Endothelial cell of umbilical vein (primary cell): Measurements from ENCODE around the gene DRD4. TPM values are rescaled to one million over a fixed set of nuclear protein-coding genes. Genes with fewer than 3 reads are reported as not detected.

Source experiments
- BruUV-seq: library from RNA; stranded (reverse); fragments of 400-500 nt; replicated peaks from 2 replicates; lab custom pipeline; 2021; lab: Mats Ljungman, UMichigan
- CTCF ChIA-PET: fragments of 300-600, 350-600 bp; sonication (Branson Sonifier 250); formaldehyde crosslinking; loops from one replicate; lab custom pipeline; 2021; ENCODE audit warnings: antibody characterized with exemption, inconsistent platforms; lab: Charles Lee
- POLR2A ChIA-PET: fragments of 300-600, 350-600 bp; sonication (Branson Sonifier 250); formaldehyde crosslinking; loops from one replicate; lab custom pipeline; 2021; ENCODE audit warnings: antibody characterized with exemption, inconsistent platforms; lab: Charles Lee
- DNase-seq: peaks from one replicate; pipeline ENCODE4 v3.0.0-alpha.2; 2011; ENCODE audit warnings: low read depth, low spot score
- FAIRE-seq: peaks from 2 replicates; lab custom pipeline; 2011; peaks lifted over from hg19 to GRCh38; lab: Jason Lieb, UNC
- H2AFZ ChIP-seq: 2 replicates; pipeline ENCODE4 v1.6.0; 2012; ENCODE audit warnings: low read depth, low read length, control low read depth, inconsistent platforms
- H3K27ac ChIP-seq: 2 replicates; pipeline ENCODE4 v1.5.1; 2011; ENCODE audit warnings: low read depth, mild to moderate bottlenecking, control low read depth, low read length, moderate library complexity; ENCODE audit not compliant: insufficient read depth
- H3K27me3 ChIP-seq, 2 experiments: 2 replicates each; pipeline versions ENCODE4 v1.6.0 to v1.6.1; 2011; ENCODE audit warnings: low read length in 2 of 2, mixed read lengths in 1 of 2; ENCODE audit not compliant: control insufficient read depth in 2 of 2, insufficient read depth in 2 of 2
- H3K36me3 ChIP-seq, 2 experiments: 2 replicates in 1 of 2; 3 replicates in 1 of 2; pipeline ENCODE4 v1.5.1; 2011; ENCODE audit warnings: low read length in 2 of 2, mild to moderate bottlenecking in 1 of 2, moderate library complexity in 1 of 2; ENCODE audit not compliant: control insufficient read depth in 2 of 2, insufficient read depth in 2 of 2; ENCODE audit errors: extremely low read depth in 1 of 2
- H3K4me1 ChIP-seq: 3 replicates; pipeline ENCODE4 v1.5.1; 2011; ENCODE audit warnings: mild to moderate bottlenecking, low read length; ENCODE audit not compliant: control insufficient read depth, insufficient read depth; ENCODE audit errors: extremely low read depth
- H3K4me2 ChIP-seq: 2 replicates; pipeline ENCODE4 v1.6.1; 2011; ENCODE audit warnings: low read length, control low read depth, mixed read lengths; ENCODE audit not compliant: insufficient read depth
- H3K4me3 ChIP-seq, 3 experiments: fragments of 200-600 bp in 1 of 3; sonication (generic), shearing (Covaris generic) in 1 of 3; replicated peaks in 1 of 3; 2 replicates each; pipeline ENCODE4 v1.5.1; 2011 to 2016; ENCODE audit warnings: control low read depth in 3 of 3, low read length in 3 of 3, mild to moderate bottlenecking in 2 of 3, inconsistent platforms in 1 of 3, low read depth in 1 of 3, moderate library complexity in 1 of 3; ENCODE audit not compliant: insufficient read depth in 1 of 3
- H3K79me2 ChIP-seq: 2 replicates; pipeline ENCODE4 v1.6.0; 2012; ENCODE audit warnings: low read length, inconsistent platforms; ENCODE audit not compliant: control insufficient read depth, insufficient read depth
- H3K9ac ChIP-seq: replicated peaks from 2 replicates; pipeline ENCODE3; 2011; ENCODE audit warnings: low read length, control low read depth; ENCODE audit not compliant: insufficient read depth; ENCODE audit errors: extremely low read depth
- H3K9me1 ChIP-seq: replicated peaks from 3 replicates; pipeline ENCODE4 v1.6.0; 2011; ENCODE audit warnings: mild to moderate bottlenecking, low read length; ENCODE audit not compliant: control insufficient read depth, insufficient read depth; ENCODE audit errors: extremely low read depth
- H3K9me3 ChIP-seq: replicated peaks from 2 replicates; pipeline ENCODE4 v1.5.1; 2012; ENCODE audit warnings: low read length, inconsistent platforms; ENCODE audit not compliant: control insufficient read depth, insufficient read depth
- H4K20me1 ChIP-seq: replicated peaks from 2 replicates; pipeline ENCODE3; 2011; ENCODE audit warnings: mild to moderate bottlenecking, low read length; ENCODE audit not compliant: control insufficient read depth, insufficient read depth; ENCODE audit errors: extremely low read depth
- EZH2 ChIP-seq: IDR thresholded peaks from 2 replicates; pipeline ENCODE4 v1.6.1; 2012; ENCODE audit warnings: borderline replicate concordance, low read depth, mild to moderate bottlenecking, moderate library complexity, low read length, inconsistent platforms; ENCODE audit not compliant: severe bottlenecking
- FOS ChIP-seq: IDR thresholded peaks from 2 replicates; pipeline ENCODE4 v1.6.1; 2011; ENCODE audit warnings: mild to moderate bottlenecking, low read length, moderate library complexity, borderline replicate concordance; ENCODE audit not compliant: insufficient read depth
- GATA2 ChIP-seq: IDR thresholded peaks from 2 replicates; pipeline ENCODE4 v1.7.0; 2011; ENCODE audit warnings: low read depth, mild to moderate bottlenecking, moderate library complexity, mixed read lengths, low read length; ENCODE audit not compliant: insufficient read length, insufficient read depth
- JUN ChIP-seq: IDR thresholded peaks from 2 replicates; pipeline ENCODE4 v1.6.1; 2011; ENCODE audit warnings: borderline replicate concordance, low read depth; ENCODE audit not compliant: insufficient read length, insufficient read depth
- MYC ChIP-seq: IDR thresholded peaks from one replicate; pipeline ENCODE4 v1.6.1; 2011; ENCODE audit warnings: mild to moderate bottlenecking, low read depth, low read length
- POLR2A ChIP-seq: IDR thresholded peaks from 2 replicates; pipeline ENCODE4 v1.6.1; 2012; ENCODE audit warnings: low read depth, mild to moderate bottlenecking, control low read depth, low read length
- POLR2AphosphoS5 ChIP-seq: IDR thresholded peaks from 2 replicates; pipeline ENCODE4 v1.6.1; 2012; ENCODE audit warnings: low read depth, mild to moderate bottlenecking, control low read depth, low read length, moderate library complexity; ENCODE audit not compliant: insufficient read depth
- dilution Hi-C: fragments of 300-500 bp; cut with MboI; formaldehyde crosslinking; loops from one replicate; pipeline ENCODE4 v1.15.0; 2019; ENCODE audit warnings: low sequenced_read_pairs; ENCODE audit not compliant: extremely low pct_ligation_motif_present
- intact Hi-C: fragments of 100-400 bp; cut with micrococcal nuclease; formaldehyde crosslinking; loops from one replicate; pipeline ENCODE4 v1.10.0; 2022
- polyA plus RNA-seq, 4 experiments: library from polyadenylated mRNA; depleted of rRNA in 3 of 4; stranded (reverse) in 3 of 4; unstranded in 1 of 4; fragments of >200 nt; gene quantifications; 2 replicates each; pipeline versions ENCODE4 v1.2.1 to v1.2.3, GENCODE V29; 2011 to 2012; ENCODE audit warnings: missing spikeins in 1 of 4
- total RNA-seq: library from RNA; stranded (reverse); gene quantifications from 2 replicates; pipeline ENCODE4 v1.2.3, GENCODE V29; 2021
- TF ChIP-seq, protein P1 (sequence below): IDR thresholded peaks from 2 replicates; pipeline ENCODE4 v1.6.1; 2011; ENCODE audit not compliant: insufficient read depth, insufficient read length
- TF ChIP-seq, protein P2 (sequence below), 2 donors: IDR thresholded peaks; 1 replicate in 1 of 2; 2 replicates in 1 of 2; pipeline ENCODE4 v1.5.1; 2011; ENCODE audit warnings: low read length in 2 of 2, mild to moderate bottlenecking in 2 of 2, moderate library complexity in 2 of 2, control low read depth in 1 of 2, inconsistent platforms in 1 of 2, low read depth in 1 of 2; ENCODE audit not compliant: insufficient read depth in 1 of 2; ENCODE audit errors: extremely low read depth in 1 of 2

DRD4 gene
- total and polyA plus RNA-seq, 2 donors (not counting 3 experiments of a cell fraction or from before 2014, with no cell fraction given), result 0.24 TPM; not detected in 1

DNA sequence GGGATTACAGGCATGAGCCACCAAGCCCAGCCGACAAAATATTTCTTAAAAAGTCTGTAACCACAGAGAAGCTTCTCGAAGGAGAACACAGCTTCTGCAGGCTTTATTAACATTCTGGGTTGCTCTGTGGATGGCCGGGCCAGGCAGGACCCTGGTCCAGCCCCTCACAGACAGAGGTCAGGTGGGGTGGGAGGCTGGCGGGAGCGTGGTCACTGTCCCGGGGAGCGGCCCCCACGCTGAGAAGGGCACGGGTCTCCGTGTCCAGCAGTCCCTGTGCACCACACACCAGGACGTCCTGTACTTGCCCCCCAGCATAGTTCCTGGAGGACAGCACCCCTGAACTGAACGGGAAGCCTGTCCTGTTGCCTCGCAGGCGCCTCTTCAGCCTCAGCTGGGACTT is 19.4 kb downstream of the DRD4 start:
- Histone ChIP-seq H2AFZ (no peak overlapping the region), H3K4me1 (no peaks in the 10 kb centered on the region), H3K27me3 (no peaks in the 10 kb centered on the region), H3K9me3 (no peaks in the 10 kb centered on the region), H3K79me2 (no peaks in the 10 kb centered on the region), H3K9me1 (no peaks in the 10 kb centered on the region), H3K4me2 (no peak overlapping the region), H3K9ac (no peak overlapping the region), H3K4me3 (no peak overlapping the region), H4K20me1 (no peaks in the 10 kb centered on the region), H3K36me3 (peaks cover 2 to 32% of the 10 kb centered on the region in 2 experiments), H3K27ac (no peak overlapping the region)
- DNase-seq (no peak), FAIRE-seq (no peak)
- intact Hi-C loops, result no loop called here
- ChIA-PET CTCF (interaction anchor here (1.0 kb wide), 1 partner anchor 10 kb away, joined by 3 read pairs; no protein-coding TSS in a partner anchor), POLR2A (no interaction called here)
- no TSS peak for BruUV-seq
- no peak for TF ChIP-seq POLR2A
- TF ChIP-seq, protein P1, sequence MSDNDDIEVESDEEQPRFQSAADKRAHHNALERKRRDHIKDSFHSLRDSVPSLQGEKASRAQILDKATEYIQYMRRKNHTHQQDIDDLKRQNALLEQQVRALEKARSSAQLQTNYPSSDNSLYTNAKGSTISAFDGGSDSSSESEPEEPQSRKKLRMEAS, result no peak
- TF ChIP-seq POLR2AphosphoS5, result no peak
- no peak for TF ChIP-seq EZH2
- TF ChIP-seq GATA2, result no peak
- dilution Hi-C loops, result no loop called here

DNA sequence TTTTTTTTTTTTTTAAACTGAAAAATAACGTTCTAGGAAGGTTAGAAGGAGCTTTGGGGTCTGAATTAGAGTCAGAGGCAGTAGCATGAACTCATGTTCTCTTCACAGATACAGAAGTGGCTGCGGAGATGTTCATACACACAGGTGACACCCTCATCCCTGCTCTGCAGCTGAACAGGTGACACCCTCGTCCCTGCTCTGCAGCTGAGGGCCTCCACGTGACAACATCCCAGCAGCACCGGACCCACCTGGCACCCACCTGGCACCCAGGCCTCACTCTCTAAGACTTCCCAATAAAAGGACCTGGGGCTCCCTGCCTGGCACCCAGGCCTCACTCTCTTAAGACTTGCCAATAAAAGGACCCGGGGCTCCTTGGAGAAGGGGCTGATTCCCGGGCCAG is 19.8 kb downstream of the DRD4 start:
- BruUV-seq, result no TSS peak
- Histone ChIP-seq H3K4me2 (no peak overlapping the region), H3K9me1 (no peaks in the 10 kb centered on the region), H3K79me2 (no peaks in the 10 kb centered on the region), H3K36me3 (peaks cover 2 to 32% of the 10 kb centered on the region in 2 experiments), H4K20me1 (no peaks in the 10 kb centered on the region), H2AFZ (no peak overlapping the region), H3K4me3 (no peak overlapping the region), H3K4me1 (no peaks in the 10 kb centered on the region), H3K27ac (no peak overlapping the region), H3K27me3 (no peaks in the 10 kb centered on the region), H3K9ac (no peak overlapping the region), H3K9me3 (no peaks in the 10 kb centered on the region)
- DNase-seq, result no peak
- CTCF ChIA-PET, result interaction anchor here (1.0 kb wide), 1 partner anchor 11 kb away, joined by 3 read pairs; no protein-coding TSS in a partner anchor
- FAIRE-seq, result no peak
- intact Hi-C loops (no loop called here), dilution Hi-C loops (no loop called here)
- TF ChIP-seq GATA2, result no peak
- no peak for TF ChIP-seq EZH2
- TF ChIP-seq MYC, result no peak
- TF ChIP-seq FOS, result no peak
- TF ChIP-seq, protein P1, result no peak
- TF ChIP-seq POLR2A, result no peak
- no peak for TF ChIP-seq JUN
- TF ChIP-seq POLR2AphosphoS5, result no peak
- TF ChIP-seq, protein P2, sequence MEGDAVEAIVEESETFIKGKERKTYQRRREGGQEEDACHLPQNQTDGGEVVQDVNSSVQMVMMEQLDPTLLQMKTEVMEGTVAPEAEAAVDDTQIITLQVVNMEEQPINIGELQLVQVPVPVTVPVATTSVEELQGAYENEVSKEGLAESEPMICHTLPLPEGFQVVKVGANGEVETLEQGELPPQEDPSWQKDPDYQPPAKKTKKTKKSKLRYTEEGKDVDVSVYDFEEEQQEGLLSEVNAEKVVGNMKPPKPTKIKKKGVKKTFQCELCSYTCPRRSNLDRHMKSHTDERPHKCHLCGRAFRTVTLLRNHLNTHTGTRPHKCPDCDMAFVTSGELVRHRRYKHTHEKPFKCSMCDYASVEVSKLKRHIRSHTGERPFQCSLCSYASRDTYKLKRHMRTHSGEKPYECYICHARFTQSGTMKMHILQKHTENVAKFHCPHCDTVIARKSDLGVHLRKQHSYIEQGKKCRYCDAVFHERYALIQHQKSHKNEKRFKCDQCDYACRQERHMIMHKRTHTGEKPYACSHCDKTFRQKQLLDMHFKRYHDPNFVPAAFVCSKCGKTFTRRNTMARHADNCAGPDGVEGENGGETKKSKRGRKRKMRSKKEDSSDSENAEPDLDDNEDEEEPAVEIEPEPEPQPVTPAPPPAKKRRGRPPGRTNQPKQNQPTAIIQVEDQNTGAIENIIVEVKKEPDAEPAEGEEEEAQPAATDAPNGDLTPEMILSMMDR (IDR thresholded peaks at IDR 0.05; ENCODE audit: extremely low read depth in 1 of 2, insufficient read depth in 1 of 2, low read depth in 1 of 2, low read length in 2 of 2), result no peak
- POLR2A ChIA-PET, result no interaction called here
